GM06990 (cell line): ENCODE results near the gene DSCAML1.

Experiments used
- DNase-seq: peaks from one replicate; pipeline ENCODE4 v3.0.0-alpha.2; 2011; ENCODE audit not compliant: insufficient read length; ENCODE audit errors: extremely low read depth
- H3K27me3 ChIP-seq: replicated peaks from 2 replicates; pipeline ENCODE4 v1.6.0; 2011; ENCODE audit warnings: low read length; ENCODE audit not compliant: control insufficient read depth, insufficient read depth
- H3K36me3 ChIP-seq: 2 replicates; pipeline ENCODE4 v1.5.1; 2011; ENCODE audit warnings: low read length; ENCODE audit not compliant: control insufficient read depth, insufficient read depth
- H3K4me3 ChIP-seq: replicated peaks from 2 replicates; pipeline ENCODE4 v1.5.1; 2011; ENCODE audit warnings: low read depth, mild to moderate bottlenecking, control low read depth, low read length
- CTCF ChIP-seq: IDR thresholded peaks from 2 replicates; pipeline ENCODE4 v1.5.1; 2011; ENCODE audit warnings: low read length, control low read depth, mild to moderate bottlenecking, inconsistent platforms; ENCODE audit not compliant: insufficient read depth, poor library complexity, severe bottlenecking

The DSCAML1 gene

DNA sequence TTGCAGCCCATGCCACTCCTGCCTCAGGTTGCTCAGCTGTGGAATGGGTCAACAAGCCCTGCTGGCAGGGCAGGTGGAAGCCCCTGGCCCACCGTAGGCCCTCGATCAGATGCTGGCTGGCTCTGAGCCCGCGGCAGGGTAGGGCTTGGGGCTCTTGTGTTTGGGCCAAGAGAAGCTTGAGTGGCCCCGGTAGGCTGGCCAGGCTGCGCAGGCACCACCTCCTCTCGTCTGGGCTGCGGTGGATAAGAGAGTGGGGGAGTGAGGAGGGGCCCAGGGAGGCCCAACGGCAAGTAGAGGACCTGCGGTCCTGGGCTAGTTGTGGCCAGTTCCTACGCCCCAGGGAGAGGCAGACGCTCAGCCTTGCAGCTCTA is 354.2 kb downstream of the DSCAML1 start:
- H3K27me3 ChIP-seq, result no peaks in the 10 kb centered on the region
- no peak for DNase-seq
- no peak for TF ChIP-seq CTCF
- H3K36me3 ChIP-seq, result no peaks in the 10 kb centered on the region
- no peak overlapping the region for H3K4me3 ChIP-seq

- no peak for DNase-seq
- H3K36me3 ChIP-seq, result no peaks in the 10 kb centered on the region
- H3K4me3 ChIP-seq, result no peak overlapping the region
- no peak for TF ChIP-seq CTCF
- H3K27me3 ChIP-seq, result no peaks in the 10 kb centered on the region
These were observed 354.8 kb downstream of the DSCAML1 start for GRCh38 chr11:117442049-117442868.

DNA sequence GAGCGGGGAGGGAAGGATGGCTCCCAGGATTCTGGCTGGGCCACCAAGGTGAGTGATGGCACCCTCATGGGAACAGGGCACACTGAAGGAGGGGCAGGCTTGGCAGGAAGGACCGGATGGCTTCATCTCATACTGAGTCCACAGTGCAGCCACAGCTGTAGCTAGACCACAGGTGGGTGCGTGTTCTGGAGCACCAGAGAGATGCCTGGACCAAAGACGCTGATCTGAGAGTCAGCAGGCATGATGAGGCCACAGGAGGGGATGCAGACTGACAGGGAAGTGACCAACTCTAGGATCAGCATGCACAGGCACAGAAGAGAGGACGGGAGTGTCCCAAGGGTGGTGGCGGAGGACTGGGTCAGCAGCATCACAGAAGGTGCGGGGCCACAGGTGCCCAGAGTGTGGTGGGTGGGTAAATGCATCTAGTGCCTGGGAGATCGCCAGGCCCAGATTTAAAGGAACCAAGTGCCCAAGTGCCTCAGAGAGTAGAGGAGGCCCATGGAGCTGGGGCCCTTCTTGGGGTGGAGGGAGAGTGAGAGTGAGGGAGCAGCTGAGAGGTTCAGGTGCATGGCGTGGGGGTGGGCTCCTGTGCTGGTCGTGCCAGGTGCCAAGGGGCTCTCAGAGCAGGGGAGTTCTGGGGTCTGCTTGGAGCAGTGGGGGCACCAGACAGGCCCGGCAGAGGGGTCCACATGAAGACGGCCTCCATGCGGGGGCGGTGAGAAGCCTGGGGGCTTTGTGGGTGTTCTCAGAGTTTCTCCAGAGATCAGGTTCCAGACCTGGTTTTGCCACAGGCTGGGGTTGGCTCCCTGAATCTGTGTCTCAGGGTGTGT is 355.7 kb downstream of the DSCAML1 start:
- Histone ChIP-seq H3K36me3 (no peaks in the 10 kb centered on the region), H3K4me3 (no peak overlapping the region), H3K27me3 (no peaks in the 10 kb centered on the region)
- no peak for DNase-seq
- no peak for TF ChIP-seq CTCF

DNA sequence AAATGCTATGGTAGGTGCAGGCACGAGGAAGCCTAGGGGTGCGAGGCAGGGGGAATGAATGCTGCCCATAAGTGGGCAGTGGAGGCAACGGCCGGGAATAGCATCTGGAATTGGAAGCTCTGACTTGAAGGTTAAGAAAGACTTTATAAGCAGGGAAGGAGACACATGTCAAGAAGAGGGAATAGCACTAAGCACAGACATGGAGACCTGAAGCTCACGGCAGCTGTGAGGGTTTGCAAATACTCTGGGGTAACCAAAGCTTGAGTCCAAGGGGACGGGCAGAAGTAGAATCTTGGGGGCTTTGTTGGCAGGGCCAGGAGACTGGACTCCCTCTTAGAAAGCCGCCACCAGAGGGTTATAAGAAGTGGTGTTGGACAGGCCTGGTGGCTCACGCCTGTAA is 356.8 kb downstream of the DSCAML1 start:
- Histone ChIP-seq H3K4me3 (no peak overlapping the region), H3K27me3 (no peaks in the 10 kb centered on the region), H3K36me3 (no peaks in the 10 kb centered on the region)
- TF ChIP-seq CTCF, result no peak
- no peak for DNase-seq

- DNase-seq, result no peak
- H3K27me3 ChIP-seq, result no peaks in the 10 kb centered on the region
- no peaks in the 10 kb centered on the region for H3K36me3 ChIP-seq
- no peak overlapping the region for H3K4me3 ChIP-seq
- no peak for TF ChIP-seq CTCF
These were observed 357.8 kb downstream of the DSCAML1 start for GRCh38 chr11:117439256-117439655.
